ENCODE data around the gene CTCF.

Gene CTCF

GRCh38 chr16:67535201-67535600, 27.1 kb upstream of the CTCF start:
- no peak for DNase-seq

GRCh38 chr16:67537270-67537635, 25.1 kb upstream of the CTCF start:
- peak; percentile 60 for DNase-seq

DNA sequence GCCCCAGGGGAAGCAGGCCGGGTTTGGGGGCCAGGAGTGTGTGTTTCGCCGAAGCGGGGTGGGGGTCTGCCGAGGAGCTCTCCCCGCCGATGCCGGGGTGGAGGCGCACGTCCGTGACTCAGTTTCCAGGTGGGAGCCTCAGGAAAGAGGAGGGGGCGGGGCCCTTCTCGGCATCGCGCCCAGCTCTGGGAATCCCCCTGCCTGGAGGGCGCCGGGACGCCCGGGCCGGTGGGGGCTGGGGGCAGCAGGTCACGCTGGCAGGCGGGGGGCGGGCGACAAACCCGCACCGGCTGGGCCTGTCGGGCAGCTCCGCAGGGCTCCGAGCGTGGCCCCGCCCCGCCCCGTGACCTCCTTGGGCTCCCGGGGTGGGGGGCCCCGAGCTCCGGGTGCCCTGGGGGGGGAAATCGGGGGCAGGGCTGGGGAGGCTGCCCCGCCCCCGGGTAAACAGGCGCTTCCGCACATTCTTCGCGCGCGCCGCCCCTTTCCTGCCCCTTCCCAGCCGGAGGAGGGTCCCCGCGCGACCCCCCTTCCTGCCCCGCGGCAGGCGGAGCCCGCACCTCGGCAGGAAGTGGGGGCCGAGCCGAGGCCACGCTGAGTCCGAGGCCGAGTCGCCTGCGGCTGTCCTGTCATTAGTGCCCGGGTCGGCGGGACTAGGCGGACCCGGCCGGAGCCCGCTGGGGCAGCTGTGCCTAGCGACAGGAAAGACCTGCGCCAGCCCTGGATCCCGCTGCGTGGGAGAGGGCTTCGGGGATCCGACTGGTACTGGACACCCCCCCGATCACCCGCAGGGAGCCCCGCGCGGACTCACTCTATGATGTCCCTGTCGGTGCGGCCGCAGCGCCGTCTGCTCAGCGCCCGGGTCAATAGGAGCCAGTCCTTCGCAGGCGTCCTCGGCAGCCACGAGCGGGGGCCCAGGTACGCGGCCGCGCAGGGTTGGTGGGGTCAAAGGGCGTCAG, 24.4 kb upstream of the CTCF start:
- peak; percentile 58 for DNase-seq

DNA sequence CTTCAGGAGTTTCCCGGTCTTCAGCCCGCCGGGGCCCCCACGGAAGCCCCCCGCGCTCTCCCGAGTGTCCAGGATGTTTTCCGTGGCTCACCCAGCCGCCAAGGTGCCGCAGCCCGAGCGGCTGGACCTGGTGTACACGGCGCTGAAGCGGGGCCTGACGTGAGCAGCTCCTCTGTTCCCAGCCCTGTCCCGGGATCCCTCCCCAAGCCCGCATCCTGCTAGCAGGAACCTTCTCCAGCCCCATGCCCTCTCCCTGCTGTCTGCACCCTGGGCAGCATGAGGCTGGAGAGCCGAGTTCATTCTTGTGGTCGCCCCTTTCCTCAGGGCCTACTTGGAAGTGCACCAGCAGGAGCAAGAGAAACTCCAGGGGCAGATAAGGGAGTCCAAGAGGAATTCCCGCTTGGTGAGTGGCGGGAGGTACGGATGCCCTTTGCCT, 23.6 kb upstream of the CTCF start:
- no peak for DNase-seq

- no peak for DNase-seq
These were observed 23.1 kb upstream of the CTCF start for GRCh38 chr16:67539271-67539670.

GRCh38 chr16:67539691-67540635, 22.4 kb upstream of the CTCF start:
- no peak for DNase-seq

DNA sequence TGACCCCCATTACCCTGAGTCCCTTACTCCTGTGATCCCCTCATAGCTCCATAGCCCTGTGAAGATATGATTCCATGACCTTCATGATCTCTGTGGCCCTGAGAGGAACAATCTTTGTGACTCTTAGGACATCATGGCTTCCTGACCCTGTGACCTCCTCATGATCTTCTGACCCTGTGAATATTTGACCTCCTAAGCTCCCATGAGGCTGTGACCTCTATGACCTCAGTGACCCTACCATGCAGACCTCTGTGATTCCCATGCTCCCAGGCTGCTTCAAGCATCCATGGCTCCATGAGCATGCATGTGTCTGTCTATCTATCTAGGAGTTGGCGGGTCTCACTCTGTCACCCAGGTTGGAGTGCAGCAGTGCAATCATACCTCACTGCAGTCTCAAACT, 21.6 kb upstream of the CTCF start:
- no peak for DNase-seq

- no peak for DNase-seq
These were observed 20.7 kb upstream of the CTCF start for GRCh38 chr16:67541391-67542263.

GRCh38 chr16:67542464-67542863, 19.9 kb upstream of the CTCF start:
- DNase-seq = peak; percentile 61

GRCh38 chr16:67543036-67543435, 19.3 kb upstream of the CTCF start:
- no peak for DNase-seq

- no peak for DNase-seq
These were observed 18.7 kb upstream of the CTCF start for GRCh38 chr16:67543582-67543981.

- no peak for DNase-seq
These were observed 17.9 kb upstream of the CTCF start for GRCh38 chr16:67544329-67544841.

DNA sequence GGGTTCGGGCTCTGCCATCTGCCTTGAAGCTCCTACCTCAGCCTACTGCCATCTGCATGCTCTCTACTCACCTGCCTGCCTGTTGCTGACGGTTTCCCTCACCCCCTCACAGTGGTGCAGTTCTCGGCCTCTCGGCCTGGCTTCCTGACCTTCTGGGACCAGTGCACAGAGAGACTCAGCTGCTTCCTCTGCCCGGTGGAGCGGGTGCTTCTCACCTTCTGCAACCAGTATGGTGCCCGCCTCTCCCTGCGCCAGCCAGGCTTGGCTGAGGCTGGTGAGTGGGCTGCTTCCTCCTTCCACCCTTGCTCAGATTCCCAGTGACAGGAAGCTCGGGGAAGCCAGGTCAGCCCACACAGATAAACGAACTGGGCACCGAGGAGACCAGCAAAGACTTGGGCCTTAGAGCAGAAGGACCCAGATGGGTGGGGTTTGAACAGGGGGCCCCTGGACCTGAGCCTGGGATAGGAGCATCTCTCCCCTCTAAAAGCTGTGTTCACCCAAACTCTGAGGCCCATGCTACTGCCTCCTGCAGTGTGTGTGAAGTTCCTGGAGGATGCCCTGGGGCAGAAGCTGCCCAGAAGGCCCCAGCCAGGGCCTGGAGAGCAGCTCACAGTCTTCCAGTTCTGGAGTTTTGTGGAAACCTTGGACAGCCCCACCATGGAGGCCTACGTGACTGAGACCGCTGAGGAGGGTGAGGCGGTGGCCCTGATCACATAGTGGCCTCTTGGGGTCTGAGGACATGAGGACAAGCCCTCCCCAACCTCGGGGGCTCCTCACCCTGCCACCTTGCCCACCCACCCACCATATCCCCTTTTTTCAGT, 17.3 kb upstream of the CTCF start:
- DNase-seq = no peak

DNA sequence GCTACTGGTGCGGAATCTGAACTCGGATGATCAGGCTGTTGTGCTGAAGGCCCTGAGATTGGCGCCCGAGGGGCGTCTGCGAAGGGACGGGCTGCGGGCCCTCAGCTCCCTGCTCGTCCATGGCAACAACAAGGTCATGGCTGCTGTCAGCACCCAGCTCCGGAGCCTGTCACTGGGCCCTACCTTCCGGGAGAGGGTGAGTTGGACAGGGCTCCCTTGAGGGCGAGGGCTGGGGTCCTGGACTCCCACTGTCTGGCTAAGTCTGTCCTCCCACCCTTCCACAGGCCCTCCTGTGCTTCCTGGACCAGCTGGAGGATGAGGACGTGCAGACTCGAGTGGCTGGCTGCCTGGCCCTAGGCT, 16.7 kb upstream of the CTCF start:
- DNase-seq = no peak

DNA sequence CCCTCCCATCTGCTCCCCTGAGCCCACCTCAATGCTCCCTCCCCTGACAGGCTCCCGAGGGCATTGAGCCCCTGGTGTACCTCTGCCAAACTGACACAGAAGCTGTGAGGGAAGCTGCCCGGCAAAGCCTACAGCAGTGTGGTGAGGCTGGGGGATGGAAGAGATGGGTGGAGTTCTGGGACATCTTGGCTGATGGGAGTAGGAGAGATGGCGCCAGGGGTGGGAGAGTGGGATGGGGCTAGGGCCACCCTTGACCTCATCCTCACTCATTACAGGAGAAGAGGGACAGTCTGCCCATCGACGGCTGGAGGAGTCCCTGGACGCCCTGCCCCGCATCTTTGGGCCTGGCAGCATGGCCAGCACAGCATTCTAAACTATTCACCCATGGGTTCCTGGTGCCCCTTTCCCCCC, 16.2 kb upstream of the CTCF start:
- DNase-seq = no peak

DNA sequence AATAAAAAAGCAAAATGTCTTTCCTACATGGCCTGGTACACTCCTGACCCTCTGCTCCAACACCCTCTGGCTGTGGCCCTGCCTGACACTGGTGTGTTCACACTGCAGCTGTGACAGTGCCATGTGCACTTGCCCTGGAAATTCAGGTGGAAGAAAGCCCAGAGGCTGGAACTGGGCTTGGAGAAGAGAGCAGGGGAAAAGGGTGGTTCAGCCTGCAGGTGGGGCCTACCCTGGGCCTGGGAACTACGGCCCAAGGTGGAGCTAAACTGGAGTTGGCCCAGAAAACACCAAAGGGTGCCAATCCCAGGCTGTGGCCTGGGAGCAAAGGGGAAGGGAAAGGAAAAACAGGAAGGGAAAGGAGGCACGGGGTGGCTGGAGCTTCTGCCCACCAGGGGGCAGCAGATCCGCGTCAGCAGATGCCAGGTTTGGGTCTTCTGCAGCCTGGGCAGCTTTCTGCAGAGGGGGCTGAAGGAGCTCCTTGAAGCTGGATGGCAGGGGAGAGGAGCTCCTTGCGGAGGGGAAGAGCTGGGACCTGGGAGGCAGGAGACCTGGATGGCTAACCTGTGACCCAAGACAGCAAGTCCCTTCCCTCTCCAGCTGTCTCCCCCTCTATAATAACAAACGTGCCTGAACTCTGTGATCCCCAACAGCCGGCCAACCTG, 15.4 kb upstream of the CTCF start:
- DNase-seq = peak; percentile 73

DNA sequence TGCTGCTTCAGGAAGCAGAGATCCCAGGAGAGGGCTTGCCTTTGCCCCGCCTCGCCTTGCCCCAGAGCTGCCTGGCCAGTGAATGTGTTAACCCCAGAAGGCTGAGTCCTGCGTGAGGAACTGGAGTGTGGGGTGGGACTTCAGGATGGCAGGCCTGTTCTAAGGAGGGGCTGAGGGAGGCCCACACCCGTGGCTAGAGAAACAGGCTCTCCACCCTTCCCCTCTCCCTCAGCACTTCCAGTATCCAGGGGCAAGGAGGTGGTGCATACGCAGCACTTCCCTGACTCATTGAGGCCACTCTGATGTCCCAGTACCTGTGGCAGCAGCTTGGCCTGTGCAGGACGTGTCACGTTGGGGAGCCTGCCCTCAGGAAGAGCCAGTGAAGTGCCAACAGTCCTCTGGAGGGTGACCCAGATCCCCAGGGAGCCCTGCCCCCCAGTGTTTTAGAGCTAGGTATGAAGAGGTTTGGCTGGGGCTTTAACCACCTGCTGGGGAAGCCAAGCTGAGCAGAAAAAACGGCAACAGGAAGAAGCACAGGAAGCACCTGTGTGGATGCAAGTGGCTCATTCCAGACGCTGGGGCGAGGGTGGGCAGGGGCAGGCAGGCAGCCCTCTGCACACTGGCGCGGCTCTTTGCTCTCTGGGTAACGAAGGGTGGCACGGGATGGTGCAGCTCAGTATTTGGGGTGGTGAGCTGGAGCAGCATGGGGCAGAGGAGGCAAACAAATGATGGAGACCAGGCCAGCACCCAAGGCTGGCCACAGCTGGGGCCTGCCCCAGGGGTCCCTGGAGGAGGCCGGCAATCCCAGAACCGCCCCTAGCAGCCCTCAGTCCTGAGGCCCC, 14.7 kb upstream of the CTCF start:
- peak; percentile 26 for DNase-seq

GRCh38 chr16:67548265-67549126, 13.8 kb upstream of the CTCF start:
- no peak for DNase-seq

DNA sequence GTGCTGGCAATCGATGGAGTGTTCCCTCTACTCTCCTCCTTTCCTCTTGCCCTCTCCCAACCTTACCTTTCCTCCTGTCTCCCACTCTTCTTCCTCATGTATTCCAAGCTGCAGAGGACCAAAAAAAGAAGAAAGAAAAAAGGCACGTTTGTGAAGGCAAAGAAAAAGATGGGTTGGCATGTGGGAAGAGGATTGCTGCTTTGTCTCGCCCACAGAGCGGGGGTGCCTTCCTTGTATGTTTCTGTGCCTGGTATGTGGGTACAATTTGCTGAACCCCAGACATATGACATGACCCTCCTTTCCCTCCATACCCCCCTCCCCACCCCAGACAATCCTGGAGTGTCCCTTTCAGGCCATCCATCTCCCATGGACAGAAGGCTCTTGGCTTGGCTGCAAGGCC, 13.1 kb upstream of the CTCF start:
- DNase-seq = no peak
